ENCODE measurements around the gene FAM216A. TPM values are rescaled to one million over a fixed set of nuclear protein-coding genes. Genes with fewer than 3 reads are reported as not detected.

Gene FAM216A
- total and polyA plus RNA-seq, 8 donors, result 3.8 to 19.3 (median 5.6) TPM; not detected in 2

DNA sequence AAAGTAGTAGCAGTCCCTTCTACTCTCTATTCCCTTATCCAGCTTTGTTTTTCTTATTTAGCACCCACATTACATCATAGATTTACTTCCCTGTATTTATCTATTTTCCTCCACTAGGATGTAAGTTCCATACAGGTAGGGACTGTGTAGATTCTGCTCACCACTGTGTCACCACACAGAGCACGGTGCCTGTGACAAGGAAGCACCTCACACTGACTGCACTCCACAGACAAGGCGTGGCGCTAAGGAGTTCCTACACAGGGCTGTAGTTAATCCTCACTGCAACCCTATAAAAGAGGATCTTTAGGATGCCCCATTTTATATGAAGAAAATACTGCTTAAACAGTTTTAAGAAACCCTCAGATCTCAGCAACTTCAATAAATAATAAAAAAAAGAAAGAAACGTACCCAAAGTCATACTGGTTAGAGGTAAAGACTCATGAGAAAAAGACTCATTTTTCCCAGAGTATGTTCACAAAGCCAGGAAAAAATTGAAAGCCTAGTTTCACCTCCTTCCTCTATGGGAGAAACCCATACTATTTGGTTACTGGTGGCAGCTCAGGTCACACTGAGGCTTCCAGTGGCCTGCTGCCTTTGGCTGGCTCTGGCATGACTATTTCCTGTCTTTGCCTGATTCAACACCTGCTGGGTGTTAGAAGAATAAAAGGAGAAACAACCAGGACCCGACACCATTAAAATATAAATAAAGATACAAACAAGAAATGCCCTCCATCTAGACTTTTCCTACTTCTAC is 70.4 kb downstream of the FAM216A start:
- Histone ChIP-seq H3K9me3 (no peaks in the 10 kb centered on the region), H3K27me3 (no peaks in the 10 kb centered on the region), H3K27ac (peak overlapping the region in 3 of 5 donors; percentile 61 to 64 (median 63)), H3K36me3 (peaks cover 15 to 55% (median 48%) of the 10 kb centered on the region in 4 donors), H3K4me3 (no peak overlapping the region), H3K4me1 (peaks cover 29 to 60% (median 46%) of the 10 kb centered on the region in 4 donors)
- intact Hi-C loops (cut with DNase I; ENCODE audit: low total_unique reads), result no loop called here
- 76 to 90% (median 87%) methylated on average over 5 of the region's 5 CpGs for WGBS, 5 donors
- peak; percentile 43 to 45 for DNase-seq
- TF ChIP-seq POLR2A (IDR thresholded peaks at IDR 0.05) (no peak), EP300 (IDR thresholded peaks at IDR 0.05) (no peak), CTCF (IDR thresholded peaks at IDR 0.05) (no peak), POLR2AphosphoS5 (IDR thresholded peaks at IDR 0.05) (no peak)

Small RNA genes lying within 50 kb of the gene (small RNA-seq; reads per million reads assigned to genes)
- 0 reads per million in 4 donors for gene RF00278

Other genes with a start within 250 kb of the FAM216A start
- gene ATP2A2, start 187.6 kb upstream of the FAM216A start, total RNA-seq, result 100 to 1,000 TPM; 102 to 202 (median 118) TPM
- gene ATP2A2, start 187.6 kb upstream of the FAM216A start, polyA plus RNA-seq, result 10 to 100 TPM; 14.1 to 29.6 (median 23.7) TPM
- 10 to 100 TPM; 40.6 to 88.7 (median 53.9) TPM for gene ANAPC7, start 65.1 kb upstream of the FAM216A start, total RNA-seq
- 10 to 100 TPM; 13.0 to 45.1 (median 17.6) TPM for gene ANAPC7, start 65.1 kb upstream of the FAM216A start, polyA plus RNA-seq
- 100 to 1,000 TPM in 3 of 5 donors, 10 to 100 TPM in 2; 44.0 to 220 (median 148) TPM for gene ARPC3, start 18.5 kb upstream of the FAM216A start, total RNA-seq
- gene ARPC3, start 18.5 kb upstream of the FAM216A start, polyA plus RNA-seq, result 100 to 1,000 TPM; 355 to 561 (median 368) TPM
- 10 to 100 TPM in 2 of 5 donors, 1 to 10 TPM in 2, not detected in 1; 7.6 to 21.6 (median 13.6) TPM for gene GPN3, start 588 bp upstream of the FAM216A start, total RNA-seq
- gene GPN3, start 588 bp upstream of the FAM216A start, polyA plus RNA-seq, result 10 to 100 TPM; 20.3 to 29.1 (median 21.1) TPM
- 100 to 1,000 TPM in 3 of 5 donors, 10 to 100 TPM in 1, 1 to 10 TPM in 1; 7.8 to 192 (median 101) TPM for gene VPS29, start 33.3 kb downstream of the FAM216A start, total RNA-seq
- gene VPS29, start 33.3 kb downstream of the FAM216A start, polyA plus RNA-seq, result 100 to 1,000 TPM; 160 to 185 (median 167) TPM
- under 1 TPM in 2 of 5 donors, not detected in 3; 0.58 to 0.73 TPM for gene RAD9B, start 33.5 kb downstream of the FAM216A start, total RNA-seq
- gene RAD9B, start 33.5 kb downstream of the FAM216A start, polyA plus RNA-seq, result under 1 TPM; 0.23 to 0.31 (median 0.25) TPM
- gene PPTC7, start 114.5 kb downstream of the FAM216A start, total RNA-seq, result 10 to 100 TPM; 14.6 to 46.4 (median 31.0) TPM
- gene PPTC7, start 114.5 kb downstream of the FAM216A start, polyA plus RNA-seq, result 10 to 100 TPM in 1 of 3 donors, 1 to 10 TPM in 2; 8.2 to 10.7 (median 8.3) TPM
- gene TCTN1, start 145.3 kb downstream of the FAM216A start, total RNA-seq, result 10 to 100 TPM in 4 of 5 donors, 1 to 10 TPM in 1; 5.3 to 60.0 (median 17.1) TPM
- 10 to 100 TPM in 2 of 3 donors, 1 to 10 TPM in 1; 8.2 to 19.7 (median 10.1) TPM for gene TCTN1, start 145.3 kb downstream of the FAM216A start, polyA plus RNA-seq
- 1 to 10 TPM in 3 of 5 donors, not detected in 2; 1.3 to 7.0 (median 5.1) TPM for gene HVCN1, start 220.3 kb downstream of the FAM216A start, total RNA-seq
- gene HVCN1, start 220.3 kb downstream of the FAM216A start, polyA plus RNA-seq, result 1 to 10 TPM; 3.7 to 5.5 (median 4.4) TPM